Osteocyte (in vitro differentiated cells): ENCODE results near the gene PLTP. TPM values are rescaled to one million over a fixed set of nuclear protein-coding genes. Genes with fewer than 3 reads are reported as not detected.

Source experiments
- DNase-seq: peaks from one replicate; pipeline ENCODE4 v3.0.0; 2021; ENCODE audit warnings: mixed read lengths; ENCODE audit not compliant: unreplicated experiment; ENCODE audit errors: extremely low spot score
- H3K27ac Mint-ChIP-seq: one replicate; pipeline ENCODE4 v1.8.0; 2021; ENCODE audit warnings: mild to moderate bottlenecking, mixed read lengths; ENCODE audit not compliant: unreplicated experiment
- H3K27me3 Mint-ChIP-seq: one replicate; pipeline ENCODE4 v1.8.0; 2021; ENCODE audit warnings: mixed read lengths; ENCODE audit not compliant: unreplicated experiment
- H3K36me3 Mint-ChIP-seq: one replicate; pipeline ENCODE4 v1.8.0; 2021; ENCODE audit warnings: mixed read lengths; ENCODE audit not compliant: unreplicated experiment
- H3K4me1 Mint-ChIP-seq: one replicate; pipeline ENCODE4 v1.8.0; 2021; ENCODE audit warnings: mixed read lengths; ENCODE audit not compliant: unreplicated experiment
- H3K4me3 Mint-ChIP-seq: one replicate; pipeline ENCODE4 v1.8.0; 2021; ENCODE audit warnings: mild to moderate bottlenecking, moderate library complexity, mixed read lengths; ENCODE audit not compliant: unreplicated experiment
- H3K9me3 Mint-ChIP-seq: one replicate; pipeline ENCODE4 v1.8.0; 2021; ENCODE audit warnings: mixed read lengths; ENCODE audit not compliant: unreplicated experiment
- total RNA-seq: library from RNA; stranded (reverse); gene quantifications from 2 replicates; pipeline ENCODE4 v1.2.1, GENCODE V29; 2021
- TF ChIP-seq, protein P1 (sequence below): fragments of 200-600 bp; sonication (generic); IDR thresholded peaks from 2 replicates; pipeline ENCODE4 v1.5.0; 2021; ENCODE audit warnings: antibody characterized with exemption, mild to moderate bottlenecking, moderate library complexity

PLTP gene
- total RNA-seq, 1 donor from 2014 or later: 195 TPM

DNA sequence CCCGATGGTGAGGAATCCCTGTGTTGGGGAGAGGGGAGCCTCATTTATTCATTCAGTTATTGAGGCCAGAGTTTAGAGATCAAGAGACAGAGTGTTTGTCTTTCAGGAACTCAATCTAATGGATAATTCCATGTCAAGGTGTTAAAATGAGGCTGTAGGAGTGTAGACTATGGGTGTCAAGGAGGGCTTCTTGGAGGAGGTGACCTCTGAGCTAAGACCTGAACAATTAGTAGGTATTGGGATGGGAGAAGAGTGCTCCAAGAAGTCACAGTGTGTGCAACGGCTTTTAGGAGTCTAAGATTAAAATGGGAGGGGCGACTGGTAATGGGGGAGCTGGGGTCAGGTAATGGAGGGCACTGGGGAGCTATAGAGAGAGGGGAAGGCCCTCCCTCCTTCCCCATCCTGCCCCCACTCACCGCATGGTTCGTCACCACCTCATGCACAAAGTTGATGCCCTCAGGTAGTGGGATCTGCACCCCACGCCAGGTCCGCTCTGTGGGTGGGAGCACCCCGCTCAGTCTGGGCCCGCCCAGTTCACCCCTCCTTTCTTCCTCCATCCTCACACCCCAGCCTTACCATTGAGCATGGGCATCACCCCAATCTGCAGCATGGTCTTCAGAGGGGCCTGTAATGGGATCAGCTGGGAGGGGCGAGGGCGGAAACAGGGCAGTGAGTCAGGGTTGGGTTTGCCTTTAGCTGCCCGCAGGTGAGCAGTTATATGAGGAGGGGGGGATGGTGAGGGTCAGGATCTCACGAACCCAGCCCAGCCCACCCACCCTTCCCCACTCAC is 12.7 kb downstream of the PLTP start:
- no peak for DNase-seq

DNA sequence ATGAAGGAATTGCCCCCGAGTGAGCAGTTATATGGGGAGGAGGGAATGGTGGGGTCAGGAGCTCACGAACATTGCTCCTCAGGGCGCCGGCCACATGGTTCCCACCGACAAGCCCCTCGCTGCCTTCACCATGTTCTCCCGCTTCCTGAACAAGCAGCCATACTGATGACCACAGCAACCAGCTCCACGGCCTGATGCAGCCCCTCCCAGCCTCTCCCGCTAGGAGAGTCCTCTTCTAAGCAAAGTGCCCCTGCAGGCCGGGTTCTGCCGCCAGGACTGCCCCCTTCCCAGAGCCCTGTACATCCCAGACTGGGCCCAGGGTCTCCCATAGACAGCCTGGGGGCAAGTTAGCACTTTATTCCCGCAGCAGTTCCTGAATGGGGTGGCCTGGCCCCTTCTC is 13.7 kb downstream of the PLTP start:
- Mint-ChIP-seq H3K4me1 (peaks cover under 1% of the 10 kb centered on the region), H3K4me3 (no peak overlapping the region), H3K36me3 (peaks cover 26% of the 10 kb centered on the region), H3K27ac (no peak overlapping the region), H3K9me3 (no peaks in the 10 kb centered on the region), H3K27me3 (no peaks in the 10 kb centered on the region)
- TF ChIP-seq, protein P1, sequence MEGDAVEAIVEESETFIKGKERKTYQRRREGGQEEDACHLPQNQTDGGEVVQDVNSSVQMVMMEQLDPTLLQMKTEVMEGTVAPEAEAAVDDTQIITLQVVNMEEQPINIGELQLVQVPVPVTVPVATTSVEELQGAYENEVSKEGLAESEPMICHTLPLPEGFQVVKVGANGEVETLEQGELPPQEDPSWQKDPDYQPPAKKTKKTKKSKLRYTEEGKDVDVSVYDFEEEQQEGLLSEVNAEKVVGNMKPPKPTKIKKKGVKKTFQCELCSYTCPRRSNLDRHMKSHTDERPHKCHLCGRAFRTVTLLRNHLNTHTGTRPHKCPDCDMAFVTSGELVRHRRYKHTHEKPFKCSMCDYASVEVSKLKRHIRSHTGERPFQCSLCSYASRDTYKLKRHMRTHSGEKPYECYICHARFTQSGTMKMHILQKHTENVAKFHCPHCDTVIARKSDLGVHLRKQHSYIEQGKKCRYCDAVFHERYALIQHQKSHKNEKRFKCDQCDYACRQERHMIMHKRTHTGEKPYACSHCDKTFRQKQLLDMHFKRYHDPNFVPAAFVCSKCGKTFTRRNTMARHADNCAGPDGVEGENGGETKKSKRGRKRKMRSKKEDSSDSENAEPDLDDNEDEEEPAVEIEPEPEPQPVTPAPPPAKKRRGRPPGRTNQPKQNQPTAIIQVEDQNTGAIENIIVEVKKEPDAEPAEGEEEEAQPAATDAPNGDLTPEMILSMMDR: no peak
- DNase-seq: no peak

More for the DNA sequence above, 12.7 kb downstream of the PLTP start:
- Mint-ChIP-seq H3K9me3 (no peaks in the 10 kb centered on the region), H3K4me1 (no peaks in the 10 kb centered on the region), H3K4me3 (no peak overlapping the region), H3K36me3 (peaks cover 26% of the 10 kb centered on the region), H3K27me3 (no peaks in the 10 kb centered on the region), H3K27ac (no peak overlapping the region)
- TF ChIP-seq, protein P1: no peak

- H3K27me3 Mint-ChIP-seq: no peaks in the 10 kb centered on the region
- H3K27ac Mint-ChIP-seq: no peak overlapping the region
- peaks cover 28% of the 10 kb centered on the region for H3K36me3 Mint-ChIP-seq
- H3K9me3 Mint-ChIP-seq: no peaks in the 10 kb centered on the region
- no peak for DNase-seq
- TF ChIP-seq, protein P1: no peak
- no peak overlapping the region for H3K4me3 Mint-ChIP-seq
- peaks cover 4% of the 10 kb centered on the region for H3K4me1 Mint-ChIP-seq
Measured at GRCh38 chr20:45897692-45898091, 14.3 kb downstream of the PLTP start.

DNA sequence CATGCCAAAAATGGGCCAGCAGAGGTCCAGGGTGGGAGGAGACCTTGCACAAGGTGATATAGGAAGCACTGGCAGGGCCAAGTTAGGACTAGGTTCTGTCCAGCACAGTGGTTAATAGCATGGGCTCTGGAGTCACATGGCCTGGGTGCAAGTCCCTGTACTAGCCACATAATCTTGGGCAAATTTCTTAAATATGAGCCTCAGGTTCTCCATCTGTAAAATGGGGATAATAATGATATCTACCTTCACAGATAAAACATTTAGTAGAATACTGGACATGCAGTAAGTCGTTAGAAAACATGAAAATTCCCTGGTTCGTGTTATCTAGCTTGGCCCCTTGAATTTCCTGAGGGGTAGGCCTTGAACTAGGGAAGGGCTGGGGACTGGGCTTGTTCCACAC is 14.7 kb downstream of the PLTP start:
- Mint-ChIP-seq H3K36me3 (peaks cover 28% of the 10 kb centered on the region), H3K27me3 (no peaks in the 10 kb centered on the region), H3K4me3 (no peak overlapping the region), H3K27ac (no peak overlapping the region), H3K9me3 (no peaks in the 10 kb centered on the region), H3K4me1 (peaks cover 8% of the 10 kb centered on the region)
- TF ChIP-seq, protein P1: no peak
- no peak for DNase-seq

DNA sequence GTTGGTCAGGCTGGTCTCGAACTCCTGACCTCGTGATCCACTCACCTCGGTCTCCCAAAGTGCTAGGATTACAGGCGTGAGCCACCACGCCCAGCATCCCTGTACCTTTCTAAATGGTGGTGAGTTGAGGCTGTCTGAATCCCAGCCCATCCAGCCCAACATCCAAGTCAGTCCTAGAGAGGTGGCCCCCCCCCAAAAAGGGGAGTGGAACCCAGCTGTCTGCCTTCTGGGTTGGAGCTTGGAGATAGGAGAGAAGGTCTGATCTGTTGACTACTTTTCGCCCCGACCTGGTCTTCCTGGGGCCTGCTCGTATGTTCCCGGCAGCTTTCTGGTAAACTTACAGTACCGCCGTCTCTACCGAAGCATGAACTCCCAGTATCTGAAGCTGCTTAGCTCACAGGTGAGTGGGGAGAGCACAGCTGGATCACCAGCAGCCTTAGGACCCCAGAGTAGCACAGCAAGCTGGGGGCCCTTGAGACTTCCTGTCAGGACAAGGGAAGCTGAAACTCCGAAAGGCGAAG is 15.3 kb downstream of the PLTP start:
- H3K27me3 Mint-ChIP-seq: no peaks in the 10 kb centered on the region
- no peak overlapping the region for H3K4me3 Mint-ChIP-seq
- TF ChIP-seq, protein P1: no peak
- no peaks in the 10 kb centered on the region for H3K9me3 Mint-ChIP-seq
- H3K4me1 Mint-ChIP-seq: peaks cover 12% of the 10 kb centered on the region
- no peak for DNase-seq
- peaks cover 28% of the 10 kb centered on the region for H3K36me3 Mint-ChIP-seq
- H3K27ac Mint-ChIP-seq: no peak overlapping the region
